Lung (tissue), 12 donors: ENCODE results near the gene PRODH2. TPM values are rescaled to one million over a fixed set of nuclear protein-coding genes. Genes with fewer than 3 reads are reported as not detected.

Experiments used
- ATAC-seq: fragments of 200-7000 bp; cut with Tn5 transposase; one replicate; pipeline ENCODE4 v1.9.1; 2020; ENCODE audit warnings: moderate number of reproducible peaks; ENCODE audit not compliant: insufficient read depth, low FRiP score
- DNase-seq, 3 donors: peaks; one replicate each; pipeline ENCODE4 v3.0.0-alpha.2; 2013 to 2017
- H3K27ac ChIP-seq, 2 donors: one replicate each; pipeline ENCODE4 v1.5.1; 2013; ENCODE audit warnings: mild to moderate bottlenecking in 2 of 2, moderate library complexity in 2 of 2, control low read depth in 1 of 2, inconsistent platforms in 1 of 2, low read depth in 1 of 2, low read length in 1 of 2
- H3K27me3 ChIP-seq, 3 donors: one replicate each; pipeline ENCODE4 v1.5.1; 2013; ENCODE audit warnings: low read length in 2 of 3; ENCODE audit not compliant: control insufficient read depth in 3 of 3, insufficient read depth in 3 of 3
- H3K36me3 ChIP-seq, 4 donors: one replicate each; pipeline ENCODE4 v1.5.1; 2013; ENCODE audit warnings: low read length in 4 of 4, mild to moderate bottlenecking in 1 of 4, moderate library complexity in 1 of 4; ENCODE audit not compliant: control insufficient read depth in 4 of 4, insufficient read depth in 4 of 4
- H3K4me1 ChIP-seq, 5 donors: one replicate each; pipeline ENCODE4 v1.5.1; 2013; ENCODE audit warnings: low read length in 5 of 5, mild to moderate bottlenecking in 2 of 5, moderate library complexity in 1 of 5; ENCODE audit not compliant: control insufficient read depth in 5 of 5, insufficient read depth in 5 of 5
- H3K4me3 ChIP-seq: one replicate; pipeline ENCODE4 v1.5.1; 2013; ENCODE audit warnings: mild to moderate bottlenecking, control low read depth, moderate library complexity
- H3K9ac ChIP-seq, 2 donors: one replicate each; pipeline ENCODE4 v1.5.1; 2013; ENCODE audit warnings: low read length in 2 of 2, control low read depth in 1 of 2; ENCODE audit not compliant: insufficient read depth in 1 of 2
- H3K9me3 ChIP-seq, 4 donors: one replicate each; pipeline ENCODE4 v1.5.1; 2013; ENCODE audit warnings: low read length in 3 of 4, mild to moderate bottlenecking in 1 of 4, moderate library complexity in 1 of 4; ENCODE audit not compliant: control insufficient read depth in 4 of 4, insufficient read depth in 3 of 4
- CTCF ChIP-seq: IDR thresholded peaks from 2 replicates; pipeline ENCODE4 v1.5.1; 2012; ENCODE audit warnings: mild to moderate bottlenecking; ENCODE audit errors: control extremely low read depth, extremely low read depth
- WGBS, 2 donors: extraction: QIAGEN DNeasy Blood & Tissue Kit; methylation state at CpG; one replicate each; pipeline ENCODE4 v1.1.7; 2013; 5-methylcytosine and 5-hydroxymethylcytosine counted together
- polyA plus RNA-seq, 2 donors: library from polyadenylated mRNA; stranded (reverse); fragments of 200-250 nt; gene quantifications; one replicate each; pipeline ENCODE4 v1.2.1, GENCODE V29; 2013
- total RNA-seq, 2 donors: library from RNA; depleted of rRNA in 1 of 2; stranded (reverse); fragments of >200 nt in 1 of 2; gene quantifications; one replicate each; pipeline ENCODE4 v1.2.1, GENCODE V29; 2014 to 2021
- donor health status: control.
- donor health status: control.
- donor health status: Bipolar disorder and iron deficiency.
- donor health status: healthy.
- donor health status: DM: yes; HTN: yes; CAD: no.

The PRODH2 gene
- total and polyA plus RNA-seq, 4 donors: not detected

GRCh38 chr19:35785339-35785627 is 27.4 kb downstream of the PRODH2 start:
- peaks cover 0 to 33% (median 24%) of the 10 kb centered on the region in 4 donors for H3K36me3 ChIP-seq
- TF ChIP-seq CTCF: no peak

DNA sequence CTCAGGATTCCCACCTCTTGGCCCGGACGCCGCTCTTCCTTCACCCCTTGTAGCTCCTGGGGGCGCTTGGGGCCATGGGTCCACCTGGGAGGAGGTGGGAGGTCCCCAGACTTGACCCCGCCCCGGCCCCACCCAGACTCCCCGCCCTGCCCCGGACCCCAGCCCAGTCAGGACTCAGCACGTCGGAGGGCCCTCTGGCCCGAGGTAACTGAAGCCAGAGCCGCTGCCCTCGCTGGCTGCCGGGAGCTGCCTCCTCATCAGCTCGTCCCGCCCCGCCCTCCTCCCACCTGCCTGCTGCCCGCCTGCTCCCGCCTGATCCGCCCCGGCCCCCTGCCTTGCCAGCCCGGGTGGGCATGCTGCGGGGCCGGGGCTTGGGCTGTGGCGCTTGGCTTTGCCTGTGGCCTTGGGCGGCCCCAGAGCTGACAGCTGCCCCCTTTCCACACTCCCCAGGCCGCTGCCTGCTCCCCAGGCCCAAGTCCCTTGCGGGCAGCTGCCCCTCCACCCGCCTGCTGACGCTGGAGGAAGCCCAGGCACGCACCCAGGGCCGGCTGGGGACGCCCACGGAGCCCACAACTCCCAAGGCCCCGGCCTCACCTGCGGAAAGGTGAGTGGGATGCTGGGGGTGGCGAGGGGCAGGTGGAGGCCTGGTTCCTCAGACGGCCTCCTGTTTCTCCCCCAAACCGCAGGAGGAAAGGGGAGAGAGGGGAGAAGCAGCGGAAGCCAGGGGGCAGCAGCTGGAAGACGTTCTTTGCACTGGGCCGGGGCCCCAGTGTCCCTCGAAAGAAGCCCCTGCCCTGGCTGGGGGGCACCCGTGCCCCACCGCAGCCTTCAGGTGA is 27.9 kb downstream of the PRODH2 start:
- Histone ChIP-seq H3K27ac (no peak overlapping the region), H3K9me3 (no peaks in the 10 kb centered on the region), H3K9ac (no peak overlapping the region), H3K36me3 (peaks cover 0 to 33% (median 25%) of the 10 kb centered on the region in 4 donors), H3K27me3 (no peaks in the 10 kb centered on the region), H3K4me3 (no peak overlapping the region), H3K4me1 (no peaks in the 10 kb centered on the region)
- ATAC-seq (no peak), DNase-seq (no peak)
- no peak for TF ChIP-seq CTCF
- WGBS, 2 donors: 88 to 90% methylated on average over 30 to 45 of the region's 45 CpGs

More at GRCh38 chr19:35785339-35785627, 27.4 kb downstream of the PRODH2 start:
- no peak overlapping the region for H3K27ac ChIP-seq
- H3K4me3 ChIP-seq: no peak overlapping the region
- 89 to 96% methylated on average over 10 of the region's 10 CpGs for WGBS, 2 donors
- no peaks in the 10 kb centered on the region for H3K9me3 ChIP-seq
- no peak overlapping the region for H3K9ac ChIP-seq
- DNase-seq (no peak), ATAC-seq (no peak)
- no peaks in the 10 kb centered on the region for H3K27me3 ChIP-seq
- no peaks in the 10 kb centered on the region for H3K4me1 ChIP-seq

- Histone ChIP-seq H3K4me1 (no peaks in the 10 kb centered on the region), H3K36me3 (peaks cover 0 to 36% (median 26%) of the 10 kb centered on the region in 4 donors), H3K27ac (no peak overlapping the region), H3K27me3 (no peaks in the 10 kb centered on the region), H3K9me3 (no peaks in the 10 kb centered on the region), H3K4me3 (no peak overlapping the region), H3K9ac (no peak overlapping the region)
- WGBS, 2 donors: 91% methylated on average over 26 to 28 of the region's 28 CpGs
- no peak for TF ChIP-seq CTCF
- ATAC-seq (no peak), DNase-seq (no peak)
Observed at GRCh38 chr19:35783469-35784434, 28.9 kb downstream of the PRODH2 start.
